ENCODE data around the gene C4BPA.

Gene C4BPA

DNA sequence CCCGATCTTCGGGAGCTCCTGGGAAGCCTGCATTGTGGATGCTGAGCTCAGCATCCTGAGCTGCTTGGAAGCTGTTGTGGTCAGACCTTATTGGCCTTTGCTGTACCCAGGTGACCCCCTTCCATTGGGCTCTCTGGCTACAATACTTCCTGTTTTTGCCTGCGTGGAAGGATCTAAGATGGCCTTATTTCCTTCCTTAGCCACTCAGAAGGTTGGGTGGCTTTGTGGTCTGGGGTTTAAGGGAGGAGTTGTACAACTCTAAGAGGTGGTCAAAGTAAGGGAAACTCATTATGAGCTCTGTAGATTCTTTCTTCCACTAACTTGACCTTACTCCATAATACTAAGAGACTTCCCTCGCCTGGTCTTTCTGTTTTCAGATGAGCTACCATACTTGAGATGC, 33.2 kb upstream of the C4BPA start:
- TF ChIP-seq, protein P1, sequence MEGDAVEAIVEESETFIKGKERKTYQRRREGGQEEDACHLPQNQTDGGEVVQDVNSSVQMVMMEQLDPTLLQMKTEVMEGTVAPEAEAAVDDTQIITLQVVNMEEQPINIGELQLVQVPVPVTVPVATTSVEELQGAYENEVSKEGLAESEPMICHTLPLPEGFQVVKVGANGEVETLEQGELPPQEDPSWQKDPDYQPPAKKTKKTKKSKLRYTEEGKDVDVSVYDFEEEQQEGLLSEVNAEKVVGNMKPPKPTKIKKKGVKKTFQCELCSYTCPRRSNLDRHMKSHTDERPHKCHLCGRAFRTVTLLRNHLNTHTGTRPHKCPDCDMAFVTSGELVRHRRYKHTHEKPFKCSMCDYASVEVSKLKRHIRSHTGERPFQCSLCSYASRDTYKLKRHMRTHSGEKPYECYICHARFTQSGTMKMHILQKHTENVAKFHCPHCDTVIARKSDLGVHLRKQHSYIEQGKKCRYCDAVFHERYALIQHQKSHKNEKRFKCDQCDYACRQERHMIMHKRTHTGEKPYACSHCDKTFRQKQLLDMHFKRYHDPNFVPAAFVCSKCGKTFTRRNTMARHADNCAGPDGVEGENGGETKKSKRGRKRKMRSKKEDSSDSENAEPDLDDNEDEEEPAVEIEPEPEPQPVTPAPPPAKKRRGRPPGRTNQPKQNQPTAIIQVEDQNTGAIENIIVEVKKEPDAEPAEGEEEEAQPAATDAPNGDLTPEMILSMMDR (IDR thresholded peaks at IDR 0.05): no peak

GRCh38 chr1:207071426-207071825, 32.6 kb upstream of the C4BPA start:
- TF ChIP-seq, protein P1 (IDR thresholded peaks at IDR 0.05): no peak

DNA sequence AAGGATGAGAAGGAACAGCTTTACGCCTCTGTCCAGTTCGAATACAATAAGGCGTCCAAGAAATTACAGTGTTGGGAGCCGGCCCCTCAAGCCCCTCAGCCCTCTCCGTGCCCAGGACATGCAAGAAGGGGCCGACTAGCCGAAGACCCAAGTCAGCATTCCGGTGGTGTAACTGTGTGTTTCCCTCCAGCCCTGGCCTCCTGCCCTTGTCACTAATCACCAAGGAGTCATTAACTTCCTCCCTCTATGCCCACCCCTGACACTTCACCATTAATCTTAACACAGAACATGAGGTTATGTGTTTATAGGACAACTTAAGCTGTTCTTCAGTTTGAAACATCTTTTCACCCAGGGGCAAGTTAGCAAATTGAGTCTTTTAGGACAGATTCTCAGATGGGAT, 31.8 kb upstream of the C4BPA start:
- TF ChIP-seq, protein P1 (IDR thresholded peaks at IDR 0.05): no peak

DNA sequence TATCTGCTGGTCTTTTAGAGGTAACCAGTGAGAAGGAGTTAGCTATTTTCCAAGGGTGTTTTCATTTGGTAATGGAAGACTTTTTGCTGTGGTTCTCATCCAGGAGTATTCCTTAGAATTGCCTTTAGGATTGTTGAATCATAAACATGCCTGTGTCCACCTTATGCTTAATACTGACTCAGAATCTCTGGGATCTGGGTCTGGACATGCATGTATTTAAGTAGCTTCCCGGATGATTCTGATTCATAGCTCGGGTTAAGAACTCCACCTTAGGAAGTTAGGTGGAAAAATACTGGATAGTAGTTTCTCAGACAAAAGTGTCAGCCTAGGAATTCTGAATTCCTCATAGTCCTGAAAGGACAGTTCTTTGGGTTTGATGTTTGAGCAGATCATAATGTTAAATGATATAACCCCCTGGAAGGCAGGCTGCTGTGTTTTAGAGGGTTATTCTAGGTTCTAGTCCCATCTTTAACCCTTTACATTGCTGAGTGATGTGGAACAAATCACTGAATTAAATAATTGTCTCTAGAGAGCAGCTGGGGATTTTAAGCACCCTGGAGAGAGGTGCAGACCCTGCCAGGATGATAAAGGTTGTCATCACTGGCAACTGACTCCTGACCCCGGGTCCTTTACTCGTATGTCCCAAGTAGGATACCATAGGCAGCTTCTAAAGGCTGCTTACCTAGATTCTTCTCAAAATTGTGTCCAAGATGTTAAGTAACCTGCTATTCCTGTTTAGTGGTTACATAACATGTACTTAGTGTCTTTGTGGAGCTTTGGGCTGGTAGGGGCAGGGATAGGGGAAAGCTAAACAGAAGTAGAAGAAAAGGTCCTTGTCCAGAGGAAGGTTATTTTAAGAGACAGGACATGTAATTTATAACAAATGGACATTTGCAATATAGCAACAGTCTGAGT, 29.9 kb upstream of the C4BPA start:
- TF ChIP-seq, protein P1 (IDR thresholded peaks at IDR 0.05): no peak

DNA sequence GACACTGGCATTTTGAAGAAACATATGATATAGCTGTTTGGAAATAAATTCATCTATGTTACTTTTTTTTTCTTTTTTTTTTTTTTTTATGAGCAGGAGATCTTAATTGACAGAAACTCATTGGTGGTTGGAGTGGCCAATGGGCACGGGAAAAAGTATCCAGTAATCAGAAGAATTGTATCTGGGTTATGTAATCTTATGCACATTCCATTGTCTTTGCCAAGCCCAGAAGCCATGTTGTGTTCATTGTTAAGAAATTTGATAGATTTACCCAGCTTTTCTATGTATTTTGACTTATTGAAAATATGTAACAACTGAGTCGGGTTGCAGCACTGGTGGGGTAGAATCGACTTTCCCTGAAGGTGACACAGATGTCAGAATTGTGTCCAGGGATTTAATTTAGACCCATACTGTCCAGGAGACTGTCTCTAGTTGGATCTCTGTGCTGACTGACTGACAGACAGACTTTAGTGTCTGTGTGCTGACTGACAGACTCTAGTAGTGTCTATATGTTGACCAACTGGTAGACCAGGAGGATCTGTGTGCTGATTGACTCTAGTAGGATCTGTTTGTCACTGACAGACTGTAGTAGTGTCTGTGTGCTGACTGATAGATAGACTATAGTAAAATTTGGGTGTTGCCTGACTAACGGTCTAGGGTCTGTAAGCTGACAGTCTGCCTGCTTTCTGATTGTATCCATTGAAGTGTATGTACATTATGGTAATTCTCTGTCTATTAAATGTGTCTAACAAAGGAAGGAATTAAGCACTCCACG, 27.7 kb upstream of the C4BPA start:
- TF ChIP-seq, protein P1 (IDR thresholded peaks at IDR 0.05): no peak

DNA sequence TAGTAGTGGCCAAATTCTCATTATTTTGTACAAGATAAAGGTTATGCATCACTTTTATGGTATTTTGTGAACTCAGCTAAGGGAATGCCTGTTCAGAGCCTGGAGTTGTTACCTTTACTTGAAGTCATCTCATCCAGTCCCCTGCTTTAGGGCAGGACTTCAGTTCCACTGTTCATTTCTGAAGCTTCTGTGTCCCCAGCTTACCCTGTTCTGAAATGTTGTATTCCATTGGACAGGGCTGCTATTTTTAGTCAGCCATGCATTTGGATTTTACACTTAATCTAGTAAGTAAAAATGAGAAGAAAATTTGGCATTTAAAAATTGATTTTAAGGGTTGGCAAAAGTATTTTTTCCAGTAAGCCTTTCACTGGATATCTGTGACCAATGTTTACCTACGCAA, 27.0 kb upstream of the C4BPA start:
- TF ChIP-seq, protein P1 (IDR thresholded peaks at IDR 0.05): no peak

- TF ChIP-seq, protein P1 (IDR thresholded peaks at IDR 0.05): peak; percentile 91
These were observed 26.3 kb upstream of the C4BPA start for GRCh38 chr1:207077470-207078377.

Measured in LNCAP (cell line).